Myocyte (in vitro differentiated cells): Measurements from ENCODE around the gene TNFAIP1. TPM values are rescaled to one million over a fixed set of nuclear protein-coding genes. Genes with fewer than 3 reads are reported as not detected.

ENCODE experiments used
- DNase-seq: peaks from one replicate; pipeline ENCODE4 v3.0.0-alpha.2; 2012; ENCODE audit warnings: low read depth
- microRNA-seq: library from miRNA; unstranded; fragments of <30 nt; microRNA quantifications from one replicate; pipeline ENCODE4, GENCODE V29; 2016
- total RNA-seq: library from RNA; depleted of rRNA; stranded (reverse); fragments of >200 nt; gene quantifications from 2 replicates; pipeline ENCODE4 v1.2.3, GENCODE V29; 2014

The TNFAIP1 gene
- total RNA-seq, 1 donor from 2014 or later, result 91.3 TPM

DNA sequence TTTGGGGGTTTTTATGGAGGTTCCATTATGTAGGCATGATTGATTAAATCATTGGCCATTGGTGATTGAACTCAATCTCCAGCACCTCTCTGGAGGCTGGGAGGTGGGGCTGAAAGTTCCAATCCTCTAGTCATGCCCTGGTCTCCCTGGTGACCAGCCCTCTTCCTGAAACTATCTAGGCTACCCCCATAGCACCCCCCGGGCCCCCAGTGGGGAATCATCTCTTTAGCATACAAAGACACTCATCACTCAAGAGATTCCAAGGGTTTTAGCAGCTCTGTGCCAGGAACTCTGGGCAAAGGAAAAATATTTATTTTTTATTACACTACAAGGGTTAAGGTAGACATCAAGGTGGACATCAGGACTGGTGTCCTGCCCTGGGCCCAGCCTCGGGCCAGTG, 59.9 kb downstream of the TNFAIP1 start:
- DNase-seq, result no peak

DNA sequence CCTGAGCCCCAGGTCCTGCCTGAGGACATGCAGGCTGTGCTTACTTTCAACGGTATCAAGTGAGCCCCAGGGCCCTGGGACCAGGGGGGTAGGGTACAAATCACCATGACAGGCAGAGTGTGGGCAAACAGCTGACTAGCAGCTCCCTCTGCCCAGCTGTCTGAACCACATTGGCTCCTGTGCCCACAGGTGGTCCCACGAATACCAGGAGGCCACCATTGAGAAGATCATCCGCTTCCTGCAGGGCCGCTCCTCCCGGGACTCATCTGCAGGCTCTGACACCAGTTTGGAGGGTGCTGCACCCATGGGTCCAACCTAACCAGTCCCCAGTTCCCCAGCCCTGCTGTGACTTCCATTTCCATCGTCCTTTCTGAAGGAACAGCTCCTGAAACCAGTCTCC, 60.4 kb downstream of the TNFAIP1 start:
- DNase-seq, result peak; percentile 63

Small RNAs within 50 kb of the gene (microRNA-seq; reads per million reads assigned to microRNA genes)
- not detected for gene MIR4723

Other genes with a start within 250 kb of the TNFAIP1 start
- gene TMEM97, start 16.6 kb upstream of the TNFAIP1 start, total RNA-seq, result 20.5 and 26.0 TPM in 2 replicates
- gene IFT20, start 289 bp upstream of the TNFAIP1 start, total RNA-seq, result 26.2 and 31.7 TPM in 2 replicates
- 118 and 127 TPM in 2 replicates for gene POLDIP2, start 21.8 kb downstream of the TNFAIP1 start, total RNA-seq
- gene SEBOX, start 29.4 kb downstream of the TNFAIP1 start, total RNA-seq, result not detected in 2 replicates
- gene VTN, start 34.5 kb downstream of the TNFAIP1 start, total RNA-seq, result 0.21 and 0.26 TPM in 2 replicates
- gene SARM1, start 35.9 kb downstream of the TNFAIP1 start, total RNA-seq, result 8.6 and 13.9 TPM in 2 replicates
- 1.8 and 3.2 TPM in 2 replicates for gene SLC46A1, start 70.5 kb downstream of the TNFAIP1 start, total RNA-seq
- gene SLC13A2, start 137.9 kb downstream of the TNFAIP1 start, total RNA-seq, result not detected in 2 replicates
- gene FOXN1, start 170.6 kb downstream of the TNFAIP1 start, total RNA-seq, result not detected in 2 replicates
- gene UNC119, start 216.9 kb downstream of the TNFAIP1 start, total RNA-seq, result 74.8 and 222 TPM in 2 replicates
- 162 and 204 TPM in 2 replicates for gene PIGS, start 235.8 kb downstream of the TNFAIP1 start, total RNA-seq
- 22.5 and 25.9 TPM in 2 replicates for gene ALDOC, start 241.1 kb downstream of the TNFAIP1 start, total RNA-seq